GM12878 (cell line): ENCODE data around the gene CREB3L1. TPM values are rescaled to one million over a fixed set of nuclear protein-coding genes. Genes with fewer than 3 reads are reported as not detected.
A peak's percentile ranks its signal among the peaks of the same experiment; 100 is the strongest.

Experiments used
- BMI1 ChIP-seq: fragments of 450-650 bp; IDR thresholded peaks from 2 replicates; pipeline ENCODE4 v1.6.1; 2016; ENCODE audit warnings: mild to moderate bottlenecking, moderate library complexity, borderline replicate concordance
- CREB1 ChIP-seq: IDR thresholded peaks from 2 replicates; pipeline ENCODE4 v1.6.1; 2012; ENCODE audit warnings: low read depth, mild to moderate bottlenecking, inconsistent platforms
- CTCF ChIP-seq, 3 experiments: IDR thresholded peaks in 2 of 3; conservative IDR thresholded peaks in 1 of 3; 2 replicates each; pipeline ENCODE4 v1.5.1; 2011; ENCODE audit warnings: low read depth in 3 of 3, low read length in 3 of 3, mild to moderate bottlenecking in 3 of 3, control low read depth in 2 of 3, moderate library complexity in 2 of 3, inconsistent platforms in 1 of 3, mixed read lengths in 1 of 3; ENCODE audit not compliant: control insufficient read depth in 2 of 3, insufficient read depth in 1 of 3; ENCODE audit errors: extremely low read depth in 1 of 3
- EED ChIP-seq: sonication (generic); IDR thresholded peaks from 2 replicates; pipeline ENCODE4 v1.6.1; 2016; ENCODE audit warnings: antibody characterized with exemption, low read depth
- HCFC1 ChIP-seq: fragments of 150-350 bp; IDR thresholded peaks from 2 replicates; pipeline ENCODE4 v1.6.1; 2014; ENCODE audit warnings: low read length
- HDGF ChIP-seq: fragments of 450-650 bp; IDR thresholded peaks from 2 replicates; pipeline ENCODE4 v1.6.1; 2016; ENCODE audit warnings: antibody characterized with exemption
- POLR2AphosphoS5 ChIP-seq: IDR thresholded peaks from 2 replicates; pipeline ENCODE4 v1.6.1; 2011; ENCODE audit warnings: mild to moderate bottlenecking, low read length, inconsistent platforms
- RAD21 ChIP-seq: IDR thresholded peaks from 2 replicates; pipeline ENCODE4 v1.6.1; 2011; ENCODE audit warnings: mild to moderate bottlenecking, low read depth, low read length, moderate library complexity; ENCODE audit not compliant: insufficient read depth
- RUNX3 ChIP-seq: IDR thresholded peaks from 2 replicates; pipeline ENCODE4 v1.6.1; 2012; ENCODE audit warnings: low read length, inconsistent platforms
- SMC3 ChIP-seq: IDR thresholded peaks from 2 replicates; pipeline ENCODE4 v1.6.1; 2011; ENCODE audit warnings: low read length, improper control_type of control experiment, borderline replicate concordance
- YY1 ChIP-seq: IDR thresholded peaks from 2 replicates; pipeline ENCODE4 v1.6.1; 2011; ENCODE audit warnings: low read depth, mild to moderate bottlenecking, low read length
- ZBTB11 ChIP-seq: fragments of 450-650 bp; formaldehyde crosslinking; IDR thresholded peaks from 2 replicates; pipeline ENCODE4 v1.5.0; 2022; ENCODE audit warnings: mild to moderate bottlenecking, missing genetic modification characterization
- polyA plus RNA-seq, 11 experiments: library from polyadenylated mRNA; depleted of rRNA in 4 of 11; unstranded in 6 of 11; stranded (reverse) in 5 of 11; fragments of >200 nt; fragmentation: Nextera tagmentation in 4 of 11; fragmentation: Illumina TruSeq in 1 of 11; extraction: Ambion mirVana in 4 of 11; extraction: Trizol in 1 of 11; gene quantifications; 1 replicate in 1 of 11; 2 replicates in 10 of 11; pipeline versions ENCODE4 v1.2.1 to v1.2.3, GENCODE V29; 2011 to 2016; ENCODE audit warnings: inconsistent platforms in 2 of 11, missing spikeins in 2 of 11, low read depth in 1 of 11
- total RNA-seq, 4 experiments: library from RNA; depleted of rRNA in 3 of 4; stranded (reverse); fragments of >200 nt in 3 of 4; fragmentation: Illumina TruSeq in 1 of 4; extraction: Trizol in 1 of 4; gene quantifications; 2 replicates each; pipeline versions ENCODE4 v1.2.1 to v1.2.3, GENCODE V29; 2013 to 2021

CREB3L1 gene
- total and polyA plus RNA-seq, 10 of the 15 experiments (the other 5 are each of a cell fraction or from before 2014, with no cell fraction given), result 0.03 to 1.4 (median 0.22) TPM

- TF ChIP-seq YY1 (peak; percentile 31; the same call in 1 of the 2 replicates), HDGF (peak; percentile 55; the same call in 1 of the 2 replicates), BMI1 (no peak), ZBTB11 (CRISPR knock-in tag) (no peak), CREB1 (no peak), SMC3 (peak; percentile 72), POLR2AphosphoS5 (no peak), RUNX3 (peak; percentile 54), CTCF (IDR thresholded peaks at IDR 0.05 in 2 of 3, conservative IDR thresholded peaks at IDR 0.05 in 1 of 3; ENCODE audit: control insufficient read depth in 2 of 3, extremely low read depth in 1 of 3, insufficient read depth in 1 of 3, low read depth in 3 of 3, low read length in 3 of 3) (peak; percentile 77 to 94 (median 80)), EED (no peak), HCFC1 (no peak), RAD21 (peak; percentile 62)
Measured at GRCh38 chr11:46367244-46367915, 89.9 kb downstream of the CREB3L1 start (continued).
